CD8-positive, alpha-beta memory T cell (primary cell): ENCODE measurements around the gene FLACC1. TPM values are rescaled to one million over a fixed set of nuclear protein-coding genes. Genes with fewer than 3 reads are reported as not detected.

Source experiments
- CTCF ChIA-PET: fragments of 350-600 bp; sonication (Branson Sonifier 250); formaldehyde crosslinking; loops from one replicate; lab custom pipeline; 2021; ENCODE audit warnings: antibody characterized with exemption; lab: Charles Lee
- POLR2A ChIA-PET: fragments of 350-600 bp; sonication (Branson Sonifier 250); formaldehyde crosslinking; loops from one replicate; lab custom pipeline; 2021; ENCODE audit warnings: antibody characterized with exemption; lab: Charles Lee
- DNase-seq, 5 donors: peaks; one replicate each; pipeline versions ENCODE4 v3.0.0 to v3.0.0-alpha.2; 2020 to 2022; ENCODE audit warnings: mixed read lengths in 1 of 5
- H3K27ac ChIP-seq: one replicate; pipeline ENCODE4 v1.7.0; 2013; ENCODE audit warnings: low read depth, mild to moderate bottlenecking, low read length, moderate library complexity
- H3K27me3 ChIP-seq: 2 replicates; pipeline ENCODE4 v1.7.0; 2013; ENCODE audit warnings: low read length, mild to moderate bottlenecking; ENCODE audit not compliant: insufficient read depth, poor library complexity, severe bottlenecking
- H3K36me3 ChIP-seq: 2 replicates; pipeline ENCODE4 v1.7.0; 2013; ENCODE audit warnings: mild to moderate bottlenecking, low read length, moderate library complexity; ENCODE audit not compliant: insufficient read depth
- H3K4me1 ChIP-seq: 2 replicates; pipeline ENCODE4 v1.7.0; 2013; ENCODE audit warnings: mild to moderate bottlenecking, low read length, moderate library complexity; ENCODE audit not compliant: insufficient read depth
- H3K4me3 ChIP-seq: 2 replicates; pipeline ENCODE4 v1.7.0; 2013; ENCODE audit warnings: mild to moderate bottlenecking, low read length
- H3K9me3 ChIP-seq: 2 replicates; pipeline ENCODE4 v1.7.0; 2013; ENCODE audit warnings: mild to moderate bottlenecking, low read length
- H3K27ac Mint-ChIP-seq, 8 donors: one replicate each; pipeline ENCODE4 v1.8.0; 2020 to 2021; ENCODE audit warnings: mixed read lengths in 8 of 8, mild to moderate bottlenecking in 6 of 8, inconsistent platforms in 3 of 8, moderate library complexity in 3 of 8
- H3K27me3 Mint-ChIP-seq, 2 donors: one replicate each; pipeline ENCODE4 v1.8.0; 2020 to 2021; ENCODE audit warnings: mixed read lengths in 2 of 2, mild to moderate bottlenecking in 1 of 2, moderate library complexity in 1 of 2
- H3K36me3 Mint-ChIP-seq, 3 donors: one replicate each; pipeline ENCODE4 v1.8.0; 2020 to 2021; ENCODE audit warnings: mixed read lengths in 3 of 3, inconsistent platforms in 1 of 3, mild to moderate bottlenecking in 1 of 3
- H3K4me1 Mint-ChIP-seq, 3 donors: one replicate each; pipeline ENCODE4 v1.8.0; 2020 to 2021; ENCODE audit warnings: mixed read lengths in 3 of 3, inconsistent platforms in 1 of 3, mild to moderate bottlenecking in 1 of 3
- H3K4me3 Mint-ChIP-seq, 7 donors: one replicate each; pipeline ENCODE4 v1.8.0; 2020 to 2021; ENCODE audit warnings: mixed read lengths in 7 of 7, mild to moderate bottlenecking in 6 of 7, moderate library complexity in 4 of 7, inconsistent platforms in 2 of 7
- H3K9me3 Mint-ChIP-seq, 5 donors: one replicate each; pipeline ENCODE4 v1.8.0; 2020 to 2022; ENCODE audit warnings: mixed read lengths in 5 of 5, mild to moderate bottlenecking in 3 of 5, moderate library complexity in 2 of 5, inconsistent platforms in 1 of 5
- polyA plus RNA-seq: library from polyadenylated mRNA; unstranded; fragments of 300-500 nt; fragmentation: Illumina TruSeq; gene quantifications from one replicate; pipeline ENCODE4 v1.2.3, GENCODE V29; 2021
- total RNA-seq, 2 experiments: library from RNA; stranded (reverse); gene quantifications; one replicate each; pipeline ENCODE4 v1.2.3, GENCODE V29; 2021

FLACC1 gene
- total and polyA plus RNA-seq, 3 experiments from 2014 or later, result 0.97 to 2.5 (median 1.8) TPM

- Mint-ChIP-seq H3K4me3 (peak overlapping the region; percentile 89 to 99 (median 96)), H3K27me3 (peaks cover 0 to 7% of the 10 kb centered on the region in 2 donors), H3K27ac (peak overlapping the region; percentile 96 to 100 (median 98)), H3K9me3 (no peaks in the 10 kb centered on the region), H3K36me3 (peaks cover 13 to 32% (median 14%) of the 10 kb centered on the region in 3 donors), H3K4me1 (peaks cover 70 to 77% (median 72%) of the 10 kb centered on the region in 3 donors)
- Histone ChIP-seq H3K4me3 (peak overlapping the region; percentile 82), H3K27me3 (no peaks in the 10 kb centered on the region), H3K4me1 (peaks cover 76% of the 10 kb centered on the region), H3K27ac (peak overlapping the region; percentile 97), H3K36me3 (no peaks in the 10 kb centered on the region), H3K9me3 (no peaks in the 10 kb centered on the region)
- ChIA-PET POLR2A (interaction anchor here (1.0 to 3.8 kb wide), 11 partner anchors 11 to 396 kb away, joined by 3 to 35 read pairs (median 5); partner anchors contain the start of genes NIF3L1 and PPIL3), CTCF (interaction anchor here (0.7 to 18.6 kb wide), 7 partner anchors 10 to 76 kb away, joined by 3 to 185 read pairs (median 4); partner anchors contain the start of gene CASP10)
- DNase-seq, result no peak
Measured at GRCh38 chr2:201258666-201259615, 98.2 kb downstream of the FLACC1 start.

- Histone ChIP-seq H3K4me1 (peaks cover 76% of the 10 kb centered on the region), H3K27ac (peak overlapping the region; percentile 97), H3K36me3 (no peaks in the 10 kb centered on the region), H3K9me3 (no peaks in the 10 kb centered on the region), H3K4me3 (peak overlapping the region; percentile 82), H3K27me3 (no peaks in the 10 kb centered on the region)
- peak overlapping the region; percentile 89 to 99 (median 96) for H3K4me3 Mint-ChIP-seq
- H3K27ac Mint-ChIP-seq, result peak overlapping the region; percentile 96 to 100 (median 98)
- peak; percentile 84 to 98 (median 96) for DNase-seq
- POLR2A ChIA-PET, result interaction anchor here (1.0 to 1.5 kb wide), 5 partner anchors 12 to 26 kb away, joined by 3 to 6 read pairs (median 5); no protein-coding TSS in a partner anchor
- peaks cover 0 to 7% of the 10 kb centered on the region in 2 donors for H3K27me3 Mint-ChIP-seq
- H3K9me3 Mint-ChIP-seq, result no peaks in the 10 kb centered on the region
- H3K36me3 Mint-ChIP-seq, result peaks cover 13 to 30% (median 15%) of the 10 kb centered on the region in 3 donors
- peaks cover 66 to 75% (median 70%) of the 10 kb centered on the region in 3 donors for H3K4me1 Mint-ChIP-seq
- CTCF ChIA-PET, result interaction anchor here (0.7 to 18.6 kb wide), 4 partner anchors 16 to 141 kb away, joined by 3 to 185 read pairs (median 38); no protein-coding TSS in a partner anchor
Measured at GRCh38 chr2:201257956-201258665, 99.0 kb downstream of the FLACC1 start.

- H3K4me1 ChIP-seq, result peaks cover 76% of the 10 kb centered on the region
- H3K27me3 ChIP-seq, result no peaks in the 10 kb centered on the region
- peak overlapping the region; percentile 82 for H3K4me3 ChIP-seq
- no peaks in the 10 kb centered on the region for H3K9me3 Mint-ChIP-seq
- DNase-seq, result peak; percentile 29 to 78 (median 68)
- no peaks in the 10 kb centered on the region for H3K36me3 ChIP-seq
- peak overlapping the region; percentile 97 for H3K27ac ChIP-seq
- peak overlapping the region; percentile 89 to 99 (median 96) for H3K4me3 Mint-ChIP-seq
- peaks cover 0 to 7% of the 10 kb centered on the region in 2 donors for H3K27me3 Mint-ChIP-seq
- POLR2A ChIA-PET, result interaction anchor here (0.7 to 1.5 kb wide), 5 partner anchors 12 to 1009 kb away, joined by 3 to 5 read pairs (median 4); partner anchors contain the start of gene CFLAR
- peaks cover 12 to 27% (median 13%) of the 10 kb centered on the region in 3 donors for H3K36me3 Mint-ChIP-seq
- CTCF ChIA-PET, result interaction anchor here (1.0 to 18.6 kb wide), 5 partner anchors 10 to 140 kb away, joined by 3 to 185 read pairs (median 4); no protein-coding TSS in a partner anchor
- peaks cover 66 to 76% (median 72%) of the 10 kb centered on the region in 3 donors for H3K4me1 Mint-ChIP-seq
- peak overlapping the region; percentile 96 to 100 (median 98) for H3K27ac Mint-ChIP-seq
- no peaks in the 10 kb centered on the region for H3K9me3 ChIP-seq
Measured at GRCh38 chr2:201257381-201257955, 99.7 kb downstream of the FLACC1 start.

GRCh38 chr2:201256082-201256481, 101.1 kb downstream of the FLACC1 start:
- H3K36me3 Mint-ChIP-seq, result peaks cover 6 to 22% (median 12%) of the 10 kb centered on the region in 3 donors
- peaks cover 0 to 7% of the 10 kb centered on the region in 2 donors for H3K27me3 Mint-ChIP-seq
- POLR2A ChIA-PET, result interaction anchor here (1.1 kb wide), 1 partner anchor 10 kb away, joined by 4 read pairs; no protein-coding TSS in a partner anchor
- H3K27ac Mint-ChIP-seq, result peak overlapping the region; percentile 73 to 100 (median 98)
- Histone ChIP-seq H3K36me3 (no peaks in the 10 kb centered on the region), H3K27me3 (no peaks in the 10 kb centered on the region), H3K4me3 (peak overlapping the region; percentile 22), H3K9me3 (no peaks in the 10 kb centered on the region), H3K4me1 (peaks cover 89% of the 10 kb centered on the region), H3K27ac (peak overlapping the region; percentile 25)
- peak overlapping the region in 3 of 7 donors; percentile 92 to 98 (median 96) for H3K4me3 Mint-ChIP-seq
- H3K9me3 Mint-ChIP-seq, result no peaks in the 10 kb centered on the region
- DNase-seq, result no peak
- peaks cover 71 to 86% (median 83%) of the 10 kb centered on the region in 3 donors for H3K4me1 Mint-ChIP-seq
- CTCF ChIA-PET, result interaction anchor here (0.7 to 18.6 kb wide), 6 partner anchors 11 to 107 kb away, joined by 3 to 185 read pairs (median 6); no protein-coding TSS in a partner anchor

GRCh38 chr2:201255408-201256033, 101.6 kb downstream of the FLACC1 start:
- H3K36me3 Mint-ChIP-seq, result peaks cover 3 to 24% (median 16%) of the 10 kb centered on the region in 3 donors
- Histone ChIP-seq H3K27me3 (no peaks in the 10 kb centered on the region), H3K27ac (peak overlapping the region; percentile 25), H3K4me1 (peaks cover 93% of the 10 kb centered on the region), H3K4me3 (peak overlapping the region; percentile 22), H3K9me3 (no peaks in the 10 kb centered on the region), H3K36me3 (no peaks in the 10 kb centered on the region)
- peak overlapping the region in 4 of 7 donors; percentile 23 to 92 (median 56) for H3K4me3 Mint-ChIP-seq
- peaks cover 75 to 92% (median 88%) of the 10 kb centered on the region in 3 donors for H3K4me1 Mint-ChIP-seq
- peaks cover 0 to 7% of the 10 kb centered on the region in 2 donors for H3K27me3 Mint-ChIP-seq
- peak overlapping the region; percentile 92 to 100 (median 98) for H3K27ac Mint-ChIP-seq
- H3K9me3 Mint-ChIP-seq, result no peaks in the 10 kb centered on the region
- ChIA-PET CTCF (interaction anchor here (0.7 to 18.6 kb wide), 6 partner anchors 8 to 108 kb away, joined by 3 to 185 read pairs (median 5); no protein-coding TSS in a partner anchor), POLR2A (interaction anchor here (1.1 kb wide), 1 partner anchor 10 kb away, joined by 4 read pairs; no protein-coding TSS in a partner anchor)
- no peak for DNase-seq

- no peaks in the 10 kb centered on the region for H3K9me3 ChIP-seq
- H3K27ac ChIP-seq, result peak overlapping the region; percentile 24
- Mint-ChIP-seq H3K27ac (peak overlapping the region; percentile 38 to 98 (median 91)), H3K4me1 (peaks cover 75 to 93% (median 90%) of the 10 kb centered on the region in 3 donors), H3K27me3 (peaks cover 0 to 7% of the 10 kb centered on the region in 2 donors), H3K9me3 (no peaks in the 10 kb centered on the region), H3K36me3 (peaks cover 5 to 27% (median 23%) of the 10 kb centered on the region in 3 donors), H3K4me3 (peak overlapping the region; percentile 47 to 76 (median 59))
- no peak overlapping the region for H3K4me3 ChIP-seq
- POLR2A ChIA-PET, result interaction anchor here (0.7 to 2.3 kb wide), 3 partner anchors 9 to 1380 kb away, joined by 4 to 10 read pairs (median 6); no protein-coding TSS in a partner anchor
- H3K4me1 ChIP-seq, result peaks cover 92% of the 10 kb centered on the region
- H3K36me3 ChIP-seq, result no peaks in the 10 kb centered on the region
- no peak for DNase-seq
- H3K27me3 ChIP-seq, result no peaks in the 10 kb centered on the region
- CTCF ChIA-PET, result interaction anchor here (0.7 to 18.6 kb wide), 5 partner anchors 11 to 110 kb away, joined by 3 to 185 read pairs (median 7); no protein-coding TSS in a partner anchor
Measured at GRCh38 chr2:201254081-201254730, 102.9 kb downstream of the FLACC1 start.
